ENCODE results near the gene DDX31.

DDX31 gene

GRCh38 chr9:132632413-132633129, 37.2 kb downstream of the DDX31 start:
- DNase-seq = no peak

DNA sequence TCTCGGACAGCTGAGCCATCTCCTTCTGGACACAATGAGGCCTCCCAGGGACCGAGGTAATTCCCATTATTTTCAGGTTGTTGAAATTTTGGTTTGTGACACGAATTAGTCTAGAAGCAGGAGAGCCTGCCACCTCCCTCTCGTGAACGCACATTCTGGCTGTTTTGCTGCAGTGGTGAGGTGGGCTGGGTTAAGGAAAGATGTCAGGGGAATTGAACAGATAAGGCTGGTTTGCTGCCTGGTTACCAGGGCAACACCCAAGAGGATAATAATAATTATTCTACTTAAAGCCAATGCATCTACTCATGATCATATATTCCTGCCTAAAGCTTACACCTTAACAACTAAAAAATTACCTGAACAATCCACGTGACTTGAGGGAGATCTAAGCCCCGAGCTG, 38.1 kb downstream of the DDX31 start:
- no peak for DNase-seq

GRCh38 chr9:132631280-132631679, 38.5 kb downstream of the DDX31 start:
- DNase-seq = no peak

- no peak for DNase-seq
Observed at GRCh38 chr9:132630811-132631210, 39.0 kb downstream of the DDX31 start.

- no peak for DNase-seq
Observed at GRCh38 chr9:132630116-132630515, 39.7 kb downstream of the DDX31 start.

- DNase-seq = no peak
Observed at GRCh38 chr9:132628746-132629145, 41.0 kb downstream of the DDX31 start.

GRCh38 chr9:132627594-132627993, 42.2 kb downstream of the DDX31 start:
- no peak for DNase-seq

DNA sequence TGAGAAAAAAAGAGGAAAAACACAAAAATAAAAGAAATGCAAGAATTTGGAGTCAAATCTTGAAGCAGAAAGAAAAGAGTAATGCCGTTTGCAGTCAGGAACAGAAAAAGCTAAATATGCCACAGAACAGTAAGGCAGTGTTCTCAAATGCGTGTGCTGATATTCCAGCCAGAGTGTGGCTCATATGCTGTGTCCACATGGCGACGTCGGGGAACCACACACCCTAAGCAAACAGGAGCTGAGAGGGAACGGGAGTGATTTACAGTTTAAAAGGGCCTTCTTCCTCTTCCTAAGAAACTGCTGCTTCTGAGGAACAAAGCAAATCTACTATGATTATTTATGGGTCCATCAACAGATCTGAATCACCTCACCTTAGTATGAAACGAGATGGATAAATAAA, 42.7 kb downstream of the DDX31 start:
- DNase-seq = no peak

DNA sequence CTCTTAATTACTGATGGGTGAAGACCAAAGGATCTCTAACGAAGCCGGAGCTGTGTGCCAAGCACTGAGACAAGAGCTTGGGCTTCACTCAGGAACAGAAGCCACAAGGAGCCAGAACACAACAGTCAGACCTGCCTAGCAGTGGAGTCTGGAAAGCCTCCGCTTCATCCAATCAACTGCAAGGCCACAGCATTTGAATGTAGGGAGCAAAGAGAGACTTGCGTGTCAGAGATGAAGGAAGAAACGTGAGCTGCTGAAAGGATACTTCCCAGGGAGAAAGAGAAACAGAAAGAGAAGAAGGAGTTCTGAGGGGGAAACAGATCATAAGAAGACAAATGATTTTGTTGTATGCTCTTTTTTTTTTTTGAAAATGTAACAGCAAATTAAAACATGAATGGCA, 43.5 kb downstream of the DDX31 start:
- DNase-seq = no peak

DNA sequence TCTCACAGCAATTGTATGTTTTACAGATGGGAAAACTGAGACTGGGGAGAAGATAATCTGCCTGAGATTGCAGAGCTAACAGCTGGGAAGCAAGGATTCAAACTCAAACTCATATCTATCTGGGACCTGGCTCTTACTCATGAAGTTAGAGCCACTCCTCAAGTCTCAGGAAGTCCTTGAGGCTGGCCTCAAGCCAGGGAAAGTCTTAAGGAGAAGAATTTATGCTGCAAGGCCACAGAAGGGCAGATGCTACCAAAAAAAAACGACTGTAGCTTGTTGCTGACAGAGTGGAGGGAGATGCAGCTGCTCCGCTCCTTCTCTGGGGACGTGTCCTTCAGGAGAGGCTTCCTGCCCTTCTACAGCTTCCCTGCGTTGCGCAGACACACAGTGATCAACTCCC, 47.6 kb downstream of the DDX31 start:
- no peak for DNase-seq

GRCh38 chr9:132616725-132617124, 53.1 kb downstream of the DDX31 start:
- no peak for DNase-seq

- no peak for DNase-seq
Observed at GRCh38 chr9:132615774-132616173, 54.0 kb downstream of the DDX31 start.

- DNase-seq = no peak
Observed at GRCh38 chr9:132614324-132614723, 55.5 kb downstream of the DDX31 start.

DNA sequence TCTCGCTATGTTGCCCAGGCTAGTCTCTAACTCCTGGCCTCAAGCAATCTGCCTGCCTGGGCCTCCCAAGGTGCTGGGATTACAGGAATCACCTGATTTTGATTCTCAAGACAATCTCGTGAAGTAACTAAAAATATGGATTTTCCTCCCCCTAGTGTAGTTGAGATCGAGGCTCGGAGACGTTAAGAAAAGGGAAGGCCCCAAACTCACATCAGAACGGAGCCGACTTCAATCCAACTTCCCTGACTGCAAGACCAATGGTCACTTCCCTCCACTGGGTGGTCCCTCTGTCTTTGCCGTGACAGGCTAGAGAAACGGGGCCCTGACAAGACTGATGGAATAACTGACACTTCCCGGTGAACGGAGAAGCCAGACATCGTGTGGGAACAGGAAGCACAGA, 59.1 kb downstream of the DDX31 start:
- DNase-seq = no peak

- no peak for DNase-seq
Observed at GRCh38 chr9:132609829-132610228, 60.0 kb downstream of the DDX31 start.

DNA sequence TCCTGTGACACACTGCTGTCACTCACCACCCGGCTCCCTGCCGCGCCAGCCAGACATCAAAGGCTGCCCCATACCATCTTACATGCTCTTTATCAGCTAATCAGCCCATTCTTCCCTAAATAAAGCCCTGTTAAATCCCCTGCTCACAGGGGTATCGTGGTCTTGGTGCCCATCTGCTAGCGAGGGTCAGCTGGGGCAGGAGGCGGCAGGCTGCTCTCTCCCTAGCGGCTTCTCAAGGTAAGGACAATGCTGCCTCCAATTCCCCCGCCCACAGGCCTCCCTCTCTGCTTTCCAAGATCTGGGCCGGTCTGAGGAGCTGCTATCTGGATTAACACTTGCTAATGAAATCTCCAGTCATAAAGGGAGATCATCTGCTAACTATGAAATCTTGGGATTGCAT, 60.6 kb downstream of the DDX31 start:
- no peak for DNase-seq

- no peak for DNase-seq
Observed at GRCh38 chr9:132606066-132606465, 63.7 kb downstream of the DDX31 start.

DNA sequence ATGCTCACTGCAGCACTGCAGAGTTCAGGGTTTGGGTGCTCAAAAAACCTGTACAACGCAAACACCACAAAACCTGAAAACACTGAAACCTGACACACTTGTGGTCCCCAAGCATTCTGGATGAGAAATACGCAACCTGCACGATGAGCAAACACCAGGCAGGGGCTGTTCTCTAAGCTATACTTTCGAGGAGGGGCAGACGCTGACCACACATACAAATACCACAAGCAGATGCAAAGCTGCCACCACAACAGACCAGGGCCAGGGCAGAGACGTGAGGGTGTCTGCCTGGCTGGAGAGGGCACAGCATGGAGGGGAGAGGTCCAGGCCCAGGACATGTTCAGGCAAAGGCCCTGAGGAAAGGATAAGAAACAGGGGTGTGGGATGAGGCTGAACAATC, 64.4 kb downstream of the DDX31 start:
- DNase-seq = no peak

DNA sequence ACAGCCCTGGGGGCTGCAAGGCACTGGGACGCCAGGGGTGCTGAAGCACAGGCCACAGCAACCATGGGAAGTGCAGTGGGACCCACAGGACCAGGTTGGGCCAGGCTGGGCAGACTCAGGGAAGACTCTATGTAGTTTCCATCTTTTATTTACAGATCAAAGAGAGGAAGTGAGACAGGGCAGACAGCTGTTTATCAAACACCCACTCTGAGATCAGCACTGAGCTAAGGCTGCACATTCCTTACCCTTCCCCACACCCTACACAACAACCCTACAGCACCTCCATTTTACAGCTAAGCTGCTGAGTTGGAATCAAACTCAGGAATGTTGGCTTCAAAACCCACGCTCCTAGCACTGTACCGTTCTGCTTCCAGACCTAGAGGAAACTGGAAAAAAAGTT, 67.6 kb downstream of the DDX31 start:
- DNase-seq = no peak

GRCh38 chr9:132600326-132600984, 69.3 kb downstream of the DDX31 start:
- DNase-seq = no peak

DNA sequence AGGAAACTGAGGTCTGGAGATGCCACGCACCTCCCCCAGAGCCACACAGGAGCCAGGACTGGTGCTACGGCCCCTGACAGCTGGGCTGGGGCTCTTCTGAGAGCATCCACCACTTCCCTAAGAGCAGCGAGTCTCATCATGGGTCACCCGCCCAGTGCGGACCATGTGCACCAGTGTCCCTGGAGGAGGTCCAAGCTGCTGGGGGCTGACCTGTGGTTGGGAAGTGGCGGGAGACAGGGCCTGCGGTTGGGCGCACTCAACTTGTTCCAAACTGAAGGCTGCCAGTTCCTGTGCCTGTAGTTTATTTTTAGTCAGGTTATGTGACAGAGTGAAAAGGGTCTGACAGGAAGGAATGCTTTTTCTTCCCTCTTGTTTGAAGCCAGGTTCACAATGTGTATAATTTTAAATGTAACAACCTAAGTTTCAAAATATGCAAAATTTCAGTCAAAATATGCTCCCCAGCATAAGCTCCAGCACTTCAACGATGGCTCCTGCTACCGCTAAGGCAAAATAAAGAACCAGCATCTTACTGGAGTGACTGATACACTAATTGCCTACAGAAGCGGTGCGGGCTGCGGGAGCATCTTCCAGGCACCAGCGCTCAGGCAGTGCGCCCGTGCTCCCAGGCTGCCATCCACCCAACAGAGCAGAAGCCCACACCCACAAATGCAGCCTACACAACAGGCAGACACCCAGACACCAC, 72.6 kb downstream of the DDX31 start:
- no peak for DNase-seq

GRCh38 chr9:132596200-132596599, 73.6 kb downstream of the DDX31 start:
- no peak for DNase-seq

DNA sequence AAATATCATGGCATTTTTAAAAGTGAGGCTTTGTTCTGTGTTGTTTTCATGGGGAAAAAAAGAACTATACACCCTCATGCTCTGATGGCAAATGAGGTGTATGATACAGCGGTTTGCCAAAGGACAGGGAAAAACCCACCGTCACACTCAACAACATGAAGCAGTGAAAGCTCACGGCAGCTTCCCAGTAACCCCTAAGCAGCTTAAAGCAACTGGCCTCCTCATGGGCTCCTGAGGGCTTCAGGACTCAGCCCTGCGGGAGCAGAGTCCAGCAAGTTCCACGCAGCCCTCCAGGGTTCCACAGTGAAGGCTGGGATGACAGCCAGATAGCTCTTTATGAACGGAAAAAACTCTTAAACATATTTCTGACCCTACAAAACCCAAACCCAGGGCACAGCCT, 74.5 kb downstream of the DDX31 start:
- no peak for DNase-seq

DNA sequence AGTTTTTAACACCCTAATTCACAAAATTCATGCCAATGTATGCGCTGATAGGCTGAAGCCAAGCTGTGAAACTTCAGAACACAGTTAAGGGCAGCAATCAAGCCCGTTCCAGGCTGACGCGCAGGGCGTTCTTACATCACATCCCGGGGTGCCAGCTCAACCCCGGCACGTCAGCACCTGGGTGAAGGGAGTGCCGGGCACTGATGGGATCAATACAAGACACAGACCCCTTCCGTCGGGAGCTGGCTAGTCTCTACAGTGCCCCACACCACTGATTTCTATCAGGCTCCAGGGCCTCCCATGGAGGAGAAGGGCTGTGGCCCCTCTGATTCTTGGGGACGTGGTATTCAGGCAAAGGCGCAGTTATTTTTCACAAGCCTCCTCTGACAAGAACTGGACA, 75.4 kb downstream of the DDX31 start:
- DNase-seq = no peak

Measured in stimulated activated CD4-positive, alpha-beta T cell treated with anti-CD3 and anti-CD28 coated beads, Interleukin-2, amount 100 ng/mL, for 24 hours (primary cell).